SKM-1 treated with dmso at 0.1 percent for 144 hours (cell line): ENCODE data around the gene SUB1.
"Not testable (repeated sequence)": the region's sequence is repeated elsewhere in the genome, so short reads cannot be mapped to it uniquely, and the experiment has no call there.

ENCODE experiments used
- DNase-seq: peaks from one replicate; lab custom pipeline; 2025; ENCODE audit not compliant: unreplicated experiment; lab: John Stamatoyannopoulos, UW

The SUB1 gene

DNA sequence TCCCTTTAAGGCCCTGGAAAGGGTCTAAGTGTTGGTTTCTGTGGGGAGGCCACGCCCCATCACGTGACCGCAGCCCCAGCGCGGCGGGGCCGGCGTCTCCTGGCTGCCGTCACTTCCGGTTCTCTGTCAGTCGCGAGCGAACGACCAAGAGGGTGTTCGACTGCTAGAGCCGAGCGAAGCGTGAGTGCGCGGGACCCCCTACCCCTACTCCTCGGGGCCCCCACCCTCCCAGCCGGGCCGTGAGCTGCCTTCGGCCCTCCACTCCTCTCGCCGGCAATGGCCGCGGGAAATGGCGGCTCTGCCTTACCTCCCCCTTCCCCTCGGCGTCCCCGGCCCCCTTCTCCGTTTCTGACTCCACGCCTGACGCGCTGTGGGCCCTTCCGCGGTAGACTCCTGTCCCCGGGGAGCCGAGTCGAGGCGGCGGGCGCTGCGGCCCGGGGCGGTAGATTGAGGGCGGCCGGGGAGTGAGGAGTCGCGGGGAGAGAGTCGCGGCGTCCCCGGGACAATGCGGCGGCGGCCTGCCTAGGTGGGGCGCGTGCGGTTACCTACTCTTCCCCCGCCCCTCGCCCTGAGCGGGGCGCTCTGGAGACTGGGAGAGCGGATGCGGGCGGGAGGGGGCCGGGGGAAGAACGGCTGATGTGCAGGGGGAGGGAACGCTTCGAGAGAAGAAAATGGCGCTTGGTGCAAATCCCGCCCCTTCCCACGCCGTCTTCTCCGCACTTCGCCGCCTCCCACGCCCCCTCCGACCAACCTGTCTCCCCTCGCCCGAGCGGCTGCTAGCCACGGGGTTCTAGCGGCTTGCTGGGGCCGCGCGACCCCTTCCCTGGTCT is at the start of gene SUB1:
SUB1 (plus strand) TSS at position 112 of the 830 bp plus-strand sequence. CDS start 2,956 bp downstream, outside the sequence.
- DNase-seq = peak; percentile 93

- DNase-seq = no peak
Observed at GRCh38 chr5:32536246-32536645, 49.1 kb upstream of the SUB1 start.

- peak; percentile 41 for DNase-seq
Observed at GRCh38 chr5:32537437-32538029, 47.8 kb upstream of the SUB1 start.

DNA sequence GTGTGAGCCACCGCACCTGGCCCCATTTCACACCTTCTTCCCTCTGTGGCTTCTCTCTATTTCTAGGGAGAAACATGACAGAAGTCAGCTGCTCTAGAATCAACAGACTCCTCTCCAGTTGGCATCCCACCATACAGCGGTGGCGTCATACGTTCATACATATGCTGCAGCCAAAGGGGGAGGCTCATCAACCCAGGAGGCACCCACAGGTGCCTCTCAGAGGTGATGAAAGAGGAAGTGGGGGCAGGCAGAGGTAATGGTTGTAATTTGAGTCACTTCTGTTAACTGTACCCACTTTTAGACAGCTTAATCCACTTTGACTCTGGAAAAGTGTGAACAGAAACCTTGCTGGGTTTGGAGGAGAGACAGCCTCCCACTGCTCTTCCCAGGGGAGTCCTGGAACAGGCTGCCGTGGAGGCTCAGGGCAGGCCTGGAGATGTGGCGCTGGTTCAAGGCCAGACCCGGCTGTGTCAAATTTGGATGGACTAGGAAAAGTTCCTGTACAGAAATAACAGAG is 47.3 kb upstream of the SUB1 start:
- peak; percentile 19 for DNase-seq

DNA sequence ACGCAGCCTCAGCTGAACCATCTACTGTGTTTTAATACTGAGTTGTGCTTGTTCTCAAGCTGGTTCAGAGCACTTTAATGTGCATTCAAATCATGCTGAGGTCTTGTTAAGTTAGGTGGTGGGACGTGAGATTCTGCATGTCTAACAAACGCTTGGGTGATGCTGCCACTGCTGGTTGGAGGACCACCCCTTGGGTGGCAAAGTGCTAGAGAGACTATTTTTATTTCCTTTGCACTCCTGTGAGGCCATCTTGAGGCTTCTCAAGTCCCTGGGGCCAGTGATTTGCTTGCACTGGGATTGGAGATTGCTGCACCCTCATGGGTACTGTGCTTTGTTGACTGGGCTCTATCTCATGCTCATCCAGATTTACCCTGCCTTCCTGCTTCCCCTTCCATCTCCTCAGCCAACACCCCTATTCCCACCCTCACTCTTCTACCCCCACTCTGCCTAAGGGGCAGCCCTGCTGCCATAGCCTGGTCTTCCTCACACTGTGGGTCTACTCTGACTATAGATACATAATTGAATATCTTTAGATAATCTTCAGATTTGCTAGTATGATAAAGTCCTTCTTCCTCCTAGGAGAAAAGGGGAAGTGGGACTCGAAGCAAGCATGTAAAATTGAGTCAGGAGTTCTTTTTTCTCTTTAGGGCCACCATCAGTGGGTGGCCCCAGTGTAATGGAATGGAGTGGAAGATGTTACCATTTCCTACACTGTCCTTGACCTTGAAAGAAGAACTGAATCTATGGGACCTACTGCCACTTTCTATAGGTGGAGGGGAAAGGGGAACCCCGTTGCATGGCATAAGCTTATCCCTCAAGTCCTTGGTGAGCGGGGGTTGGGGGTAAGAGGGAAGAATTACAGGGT is 45.1 kb upstream of the SUB1 start:
- DNase-seq = peak; percentile 68

GRCh38 chr5:32541241-32541640 is 44.1 kb upstream of the SUB1 start:
- no peak for DNase-seq

GRCh38 chr5:32542216-32543059 is 42.9 kb upstream of the SUB1 start:
- DNase-seq = no peak

GRCh38 chr5:32543291-32543690 is 42.1 kb upstream of the SUB1 start:
- DNase-seq = no peak

GRCh38 chr5:32545102-32545800 is 40.1 kb upstream of the SUB1 start:
- DNase-seq = no peak

GRCh38 chr5:32551194-32551593 is 34.2 kb upstream of the SUB1 start:
- DNase-seq = no peak

GRCh38 chr5:32551865-32552264 is 33.5 kb upstream of the SUB1 start:
- DNase-seq = no peak

DNA sequence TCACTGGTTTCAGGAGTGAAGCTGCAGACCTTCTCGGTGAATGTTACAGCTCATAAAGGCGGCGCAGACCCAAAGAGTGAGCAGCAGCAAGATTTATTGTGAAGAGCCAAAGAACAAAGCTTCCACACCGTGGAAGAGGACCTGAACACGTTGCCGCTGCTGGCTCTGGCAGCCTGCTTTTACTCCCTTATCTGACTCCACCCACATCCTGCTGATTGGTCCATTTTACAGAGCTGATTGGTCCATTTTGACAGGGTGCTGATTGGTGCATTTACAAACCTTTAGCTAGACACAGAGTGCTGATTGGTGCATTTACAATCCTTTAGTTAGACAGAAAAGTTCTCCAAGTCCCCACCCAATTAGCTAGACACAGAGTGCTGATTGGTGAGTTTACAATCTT is 32.9 kb upstream of the SUB1 start:
- not testable (repeated sequence) for DNase-seq

DNA sequence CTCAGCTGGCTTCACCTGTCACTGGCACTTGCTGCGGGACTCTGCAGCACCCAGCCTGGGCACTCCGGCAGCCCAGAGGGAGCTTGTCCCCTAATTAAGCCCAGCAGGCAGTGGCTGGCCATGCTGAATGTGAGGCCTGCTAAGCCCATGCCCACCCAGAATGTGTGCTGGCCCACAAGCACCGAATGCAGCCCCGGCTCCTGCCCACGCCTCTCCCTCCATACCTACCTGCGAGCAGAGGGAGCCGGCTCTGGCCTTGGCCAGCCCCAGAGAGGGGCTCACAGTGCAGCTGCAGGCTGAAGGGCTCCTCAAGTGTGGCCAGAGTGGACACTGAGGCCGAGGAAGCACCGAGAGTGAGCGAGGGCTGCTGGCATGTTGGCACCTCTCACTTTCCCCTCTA is 32.4 kb upstream of the SUB1 start:
- no peak for DNase-seq

DNA sequence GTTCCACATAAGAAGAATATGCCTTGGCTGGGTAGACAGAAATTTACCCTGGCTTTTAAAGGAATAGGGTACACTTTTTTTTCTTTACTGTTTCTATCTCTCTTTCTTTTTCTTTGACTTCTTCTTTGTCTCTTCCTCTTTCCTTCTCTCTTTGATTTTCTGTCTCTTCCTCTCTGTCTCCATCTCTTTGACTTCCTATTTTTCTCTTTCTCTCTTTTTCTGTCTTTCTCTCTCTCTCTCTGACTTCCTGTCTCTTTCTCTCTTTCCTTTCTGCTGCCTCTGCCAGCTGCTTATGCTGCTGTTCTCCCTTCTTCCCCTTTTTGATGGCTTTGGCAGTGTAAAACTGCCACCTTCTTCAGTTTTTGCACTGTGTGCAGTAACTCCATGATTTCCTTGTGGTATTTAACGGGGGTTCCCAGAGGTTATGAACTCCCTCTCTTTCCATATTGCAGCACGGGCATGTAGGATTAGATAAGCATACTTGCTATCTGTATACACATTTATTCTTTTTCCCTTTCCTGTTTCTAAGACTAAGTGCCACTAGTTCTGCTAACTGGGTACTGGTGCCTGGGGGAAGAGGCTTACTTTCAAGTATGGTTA is 31.1 kb upstream of the SUB1 start:
- DNase-seq = peak; percentile 41

- DNase-seq = not testable (repeated sequence)
Observed at GRCh38 chr5:32556543-32556942, 28.8 kb upstream of the SUB1 start.

- DNase-seq = no peak
Observed at GRCh38 chr5:32559411-32559810, 25.9 kb upstream of the SUB1 start.

DNA sequence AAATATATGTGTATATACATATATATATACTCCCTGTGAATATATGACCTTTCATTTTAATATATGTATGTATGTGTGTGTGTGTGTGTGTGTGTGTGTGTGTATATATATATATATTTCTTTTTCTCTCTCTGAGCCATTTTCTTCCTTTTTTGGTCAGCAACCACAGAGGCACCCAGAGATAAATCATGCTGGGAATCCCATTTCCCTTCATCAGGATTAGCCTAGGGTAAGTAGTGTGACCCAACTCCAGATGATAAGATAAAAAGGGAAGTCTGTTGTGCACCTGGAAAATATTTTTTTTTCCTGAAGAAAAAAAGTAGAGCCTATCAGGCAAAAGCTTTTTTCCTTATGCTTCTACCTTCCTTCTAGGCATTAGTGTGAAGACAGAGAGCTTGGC is 25.4 kb upstream of the SUB1 start:
- DNase-seq = no peak

DNA sequence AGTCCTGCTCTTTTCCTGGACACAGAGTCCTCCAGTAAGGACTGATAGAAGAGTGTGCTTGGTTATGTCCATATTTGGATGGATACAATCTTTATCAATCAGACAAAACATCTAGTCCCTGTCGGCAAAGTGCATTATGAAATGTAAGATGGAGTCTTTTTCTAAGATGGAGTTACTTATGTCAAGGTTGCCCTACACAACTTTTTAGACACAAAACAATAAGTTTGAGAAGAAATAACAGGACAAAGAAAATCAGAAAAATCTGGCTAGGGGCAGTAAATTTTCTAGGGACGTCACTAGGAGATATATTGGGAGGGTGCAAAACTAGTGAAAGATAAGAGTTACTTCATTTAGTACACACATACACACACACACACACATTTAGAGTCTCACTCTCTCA is 23.3 kb upstream of the SUB1 start:
- no peak for DNase-seq

GRCh38 chr5:32562843-32563242 is 22.5 kb upstream of the SUB1 start:
- DNase-seq = no peak

GRCh38 chr5:32563614-32564013 is 21.7 kb upstream of the SUB1 start:
- no peak for DNase-seq
